ENCODE results near the gene PCDH15.

DNA sequence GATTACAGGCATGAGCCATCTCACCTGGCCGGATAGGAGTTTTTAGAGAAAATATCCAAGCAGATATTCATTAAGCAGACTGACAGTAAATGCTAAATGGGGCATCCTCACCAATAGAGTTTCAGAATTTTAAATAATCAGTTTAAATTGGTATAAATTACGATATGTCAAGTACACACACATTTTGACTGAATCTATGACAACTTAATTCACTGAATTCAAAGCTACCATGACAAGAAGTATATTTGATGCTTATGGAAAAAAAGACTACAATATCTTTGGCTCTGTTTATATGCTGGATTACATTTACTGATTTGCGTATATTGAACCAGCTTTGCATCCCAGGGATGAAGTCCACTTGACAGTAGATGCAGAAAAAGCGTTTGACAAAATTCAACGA is 774.7 kb downstream of the PCDH15 start:
- TF ChIP-seq, protein P1, sequence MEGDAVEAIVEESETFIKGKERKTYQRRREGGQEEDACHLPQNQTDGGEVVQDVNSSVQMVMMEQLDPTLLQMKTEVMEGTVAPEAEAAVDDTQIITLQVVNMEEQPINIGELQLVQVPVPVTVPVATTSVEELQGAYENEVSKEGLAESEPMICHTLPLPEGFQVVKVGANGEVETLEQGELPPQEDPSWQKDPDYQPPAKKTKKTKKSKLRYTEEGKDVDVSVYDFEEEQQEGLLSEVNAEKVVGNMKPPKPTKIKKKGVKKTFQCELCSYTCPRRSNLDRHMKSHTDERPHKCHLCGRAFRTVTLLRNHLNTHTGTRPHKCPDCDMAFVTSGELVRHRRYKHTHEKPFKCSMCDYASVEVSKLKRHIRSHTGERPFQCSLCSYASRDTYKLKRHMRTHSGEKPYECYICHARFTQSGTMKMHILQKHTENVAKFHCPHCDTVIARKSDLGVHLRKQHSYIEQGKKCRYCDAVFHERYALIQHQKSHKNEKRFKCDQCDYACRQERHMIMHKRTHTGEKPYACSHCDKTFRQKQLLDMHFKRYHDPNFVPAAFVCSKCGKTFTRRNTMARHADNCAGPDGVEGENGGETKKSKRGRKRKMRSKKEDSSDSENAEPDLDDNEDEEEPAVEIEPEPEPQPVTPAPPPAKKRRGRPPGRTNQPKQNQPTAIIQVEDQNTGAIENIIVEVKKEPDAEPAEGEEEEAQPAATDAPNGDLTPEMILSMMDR (conservative IDR thresholded peaks at IDR 0.05; ENCODE audit: low read depth, low read length), result no peak
- no peak for TF ChIP-seq EZH2 (IDR thresholded peaks at IDR 0.05; ENCODE audit: borderline replicate concordance, low read depth, low read length, poor library complexity, severe bottlenecking)

Data from A673 (cell line).